HepG2 (cell line): ENCODE measurements around the gene IER2. TPM values are rescaled to one million over a fixed set of nuclear protein-coding genes. Genes with fewer than 3 reads are reported as not detected.

Experiments
- FUBP1 ChIP-seq: sonication (generic); formaldehyde crosslinking; IDR thresholded peaks from 2 replicates; pipeline ENCODE4 v1.5.1; 2020; ENCODE audit warnings: missing genetic modification reagents, mild to moderate bottlenecking, borderline replicate concordance
- IKZF4 ChIP-seq: sonication (generic); formaldehyde crosslinking; IDR thresholded peaks from 2 replicates; pipeline ENCODE4 v1.5.1; 2020; ENCODE audit warnings: borderline replicate concordance, mild to moderate bottlenecking, low read depth, missing genetic modification reagents; ENCODE audit errors: not compliant biosample characterization
- MTF2 ChIP-seq: sonication (generic); formaldehyde crosslinking; IDR thresholded peaks from 2 replicates; pipeline ENCODE4 v1.5.0; 2020; ENCODE audit warnings: missing genetic modification reagents, borderline replicate concordance
- PRDM4 ChIP-seq: sonication (generic); formaldehyde crosslinking; IDR thresholded peaks from 2 replicates; pipeline ENCODE4 v1.9.0; 2021; ENCODE audit warnings: missing genetic modification reagents, borderline replicate concordance
- USF2 ChIP-seq, 2 experiments: sonication (generic) in 1 of 2; formaldehyde crosslinking in 1 of 2; IDR thresholded peaks; 2 replicates each; pipeline versions ENCODE4 v1.5.1 to v1.6.1; 2011 to 2020; ENCODE audit warnings: borderline replicate concordance in 1 of 2, low read depth in 1 of 2, low read length in 1 of 2, mild to moderate bottlenecking in 1 of 2, missing genetic modification reagents in 1 of 2, moderate library complexity in 1 of 2
- ZNF235 ChIP-seq: sonication (generic); formaldehyde crosslinking; IDR thresholded peaks from 2 replicates; pipeline ENCODE4 v1.8.1; 2023; ENCODE audit warnings: mild to moderate bottlenecking, missing genetic modification reagents, borderline replicate concordance
- ZNF318 ChIP-seq: sonication (generic); formaldehyde crosslinking; IDR thresholded peaks from 2 replicates; pipeline ENCODE4 v1.4.0; 2020; ENCODE audit warnings: mild to moderate bottlenecking, missing genetic modification reagents
- ZNF772 ChIP-seq: sonication (generic); formaldehyde crosslinking; IDR thresholded peaks from 2 replicates; pipeline ENCODE4 v1.5.0; 2020; ENCODE audit warnings: mild to moderate bottlenecking, missing genetic modification reagents
- polyA plus RNA-seq, 8 experiments: library from polyadenylated mRNA; depleted of rRNA in 3 of 8; stranded (reverse) in 7 of 8; unstranded in 1 of 8; fragments of >200 nt; fragmentation: Illumina TruSeq in 4 of 8; extraction: Trizol in 4 of 8; gene quantifications; 2 replicates each; pipeline versions ENCODE4 v1.2.1 to v1.2.3, GENCODE V29; 2011 to 2016; ENCODE audit warnings: low read depth in 4 of 8, missing spikeins in 1 of 8, mixed read lengths in 1 of 8; ENCODE audit not compliant: insufficient read depth in 1 of 8
- total RNA-seq, 5 experiments: library from RNA; depleted of rRNA; stranded (reverse); fragments of >200 nt; fragmentation: Illumina TruSeq; extraction: Trizol; gene quantifications; 2 replicates each; pipeline ENCODE4 v1.2.3, GENCODE V29; 2016; ENCODE audit warnings: low read depth in 1 of 5
- TF ChIP-seq, protein P1 (sequence below): sonication (generic); formaldehyde crosslinking; IDR thresholded peaks from 2 replicates; pipeline ENCODE4 v1.4.0; 2020; ENCODE audit warnings: missing genetic modification reagents

The IER2 gene
- total and polyA plus RNA-seq, 2 of the 13 experiments (the other 11 are each of a cell fraction or from before 2014, with no cell fraction given), result 10.1 to 14.3 TPM

DNA sequence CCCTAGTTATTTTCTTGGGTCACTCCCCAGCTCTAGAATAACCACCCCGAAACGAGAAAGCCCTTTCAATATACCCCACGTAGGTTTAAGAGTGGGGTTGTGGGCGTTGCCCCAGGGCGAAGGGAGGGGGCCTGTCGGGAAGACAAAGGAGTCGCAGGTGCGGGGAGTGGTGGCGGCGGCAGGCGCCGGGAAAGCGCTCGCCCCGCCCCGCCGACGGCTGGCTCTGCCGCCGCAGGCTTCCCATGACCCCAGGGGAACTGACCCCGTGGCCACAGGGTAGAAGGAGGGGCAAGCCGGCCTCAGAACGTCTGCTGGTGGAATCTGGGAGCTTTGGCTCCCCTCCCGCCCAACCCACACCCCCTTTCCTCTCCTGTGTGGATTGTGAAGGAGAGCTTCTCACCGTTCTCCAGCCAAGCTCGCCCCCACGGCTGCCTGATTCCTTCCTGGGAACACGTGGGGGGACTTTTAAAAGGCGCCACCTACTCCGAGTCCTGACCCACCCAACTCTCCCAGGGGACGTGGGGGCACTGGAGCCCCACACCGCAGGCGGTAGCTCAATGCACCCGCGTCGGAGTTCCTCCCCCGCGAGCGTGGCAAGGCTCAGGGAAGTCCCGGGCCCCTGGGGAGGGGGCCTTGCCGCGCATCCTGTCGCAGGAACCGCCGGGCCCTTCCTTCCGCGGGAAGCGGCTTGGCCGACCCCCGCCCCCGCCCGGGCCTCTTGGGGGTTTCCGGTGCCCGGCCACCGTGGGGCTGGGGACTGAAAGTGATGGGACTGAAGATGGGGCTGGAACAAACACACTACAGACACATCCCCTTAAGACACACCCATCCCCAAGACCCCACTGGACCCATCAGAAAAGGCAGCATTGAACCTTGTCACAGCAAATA is 5.5 kb downstream of the IER2 start (continued):
- TF ChIP-seq ZNF772 (no peak), ZNF318 (CRISPR knock-in tag) (no peak), IKZF4 (CRISPR knock-in tag) (no peak), PRDM4 (CRISPR knock-in tag) (no peak), USF2 (IDR thresholded peaks at IDR 0.05; ENCODE audit: low read depth, low read length) (no peak), USF2 (CRISPR knock-in tag; IDR thresholded peaks at IDR 0.05; ENCODE audit: borderline replicate concordance) (no peak), FUBP1 (CRISPR knock-in tag) (no peak), ZNF235 (no peak), MTF2 (no peak)
- TF ChIP-seq, protein P1, sequence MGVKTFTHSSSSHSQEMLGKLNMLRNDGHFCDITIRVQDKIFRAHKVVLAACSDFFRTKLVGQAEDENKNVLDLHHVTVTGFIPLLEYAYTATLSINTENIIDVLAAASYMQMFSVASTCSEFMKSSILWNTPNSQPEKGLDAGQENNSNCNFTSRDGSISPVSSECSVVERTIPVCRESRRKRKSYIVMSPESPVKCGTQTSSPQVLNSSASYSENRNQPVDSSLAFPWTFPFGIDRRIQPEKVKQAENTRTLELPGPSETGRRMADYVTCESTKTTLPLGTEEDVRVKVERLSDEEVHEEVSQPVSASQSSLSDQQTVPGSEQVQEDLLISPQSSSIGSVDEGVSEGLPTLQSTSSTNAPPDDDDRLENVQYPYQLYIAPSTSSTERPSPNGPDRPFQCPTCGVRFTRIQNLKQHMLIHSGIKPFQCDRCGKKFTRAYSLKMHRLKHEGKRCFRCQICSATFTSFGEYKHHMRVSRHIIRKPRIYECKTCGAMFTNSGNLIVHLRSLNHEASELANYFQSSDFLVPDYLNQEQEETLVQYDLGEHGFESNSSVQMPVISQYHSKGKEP, result no peak
